GM23338 (cell line): ENCODE data around the gene DPEP2NB.

ENCODE experiments used
- CREB1 ChIP-seq: fragments of 250-450 bp; sonication (Bioruptor Pico); IDR thresholded peaks from 2 replicates; pipeline ENCODE4 v1.5.0; 2020; ENCODE audit warnings: low read depth, mild to moderate bottlenecking, moderate library complexity
- EZH2 ChIP-seq: fragments of 200-600 bp; sonication (generic); IDR thresholded peaks from one replicate; pipeline ENCODE4 v1.8.0; 2017; ENCODE audit warnings: antibody characterized with exemption, mild to moderate bottlenecking, low read depth; ENCODE audit not compliant: unreplicated experiment
- EZH2phosphoT487 ChIP-seq: fragments of 200-600 bp; sonication (generic); IDR thresholded peaks from one replicate; pipeline ENCODE4 v1.8.1; 2018; ENCODE audit warnings: antibody characterized with exemption; ENCODE audit not compliant: unreplicated experiment
- JUNB ChIP-seq: IDR thresholded peaks from one replicate; pipeline ENCODE4 v1.6.1; 2016; ENCODE audit warnings: antibody characterized with exemption; ENCODE audit not compliant: unreplicated experiment
- NANOG ChIP-seq: IDR thresholded peaks from 2 replicates; pipeline ENCODE4 v1.6.1; 2016; ENCODE audit warnings: antibody characterized with exemption, borderline replicate concordance
- POLR2AphosphoS5 ChIP-seq: IDR thresholded peaks from 2 replicates; pipeline ENCODE4 v1.6.1; 2016; ENCODE audit warnings: antibody characterized with exemption, low read depth
- STAT1 ChIP-seq: IDR thresholded peaks from one replicate; pipeline ENCODE4 v1.6.1; 2016; ENCODE audit warnings: antibody characterized with exemption; ENCODE audit not compliant: unreplicated experiment
- ZNF114 ChIP-seq: fragments of 250-450 bp; sonication (Bioruptor Pico); IDR thresholded peaks from 2 replicates; pipeline ENCODE4 v1.5.0; 2020; ENCODE audit warnings: mild to moderate bottlenecking, moderate library complexity
- ZNF331 ChIP-seq: fragments of 250-450 bp; sonication (Bioruptor Pico); IDR thresholded peaks from 2 replicates; pipeline ENCODE4 v1.5.0; 2020; ENCODE audit warnings: low read depth, mild to moderate bottlenecking, moderate library complexity
- TF ChIP-seq, protein P1 (sequence below), 2 experiments: fragments of 200-600 bp in 1 of 2; sonication (generic) in 1 of 2; conservative IDR thresholded peaks; 2 replicates each; pipeline versions ENCODE4 v1.5.1 to v1.6.1; 2016 to 2017; ENCODE audit warnings: antibody characterized with exemption in 2 of 2, low read depth in 2 of 2, mild to moderate bottlenecking in 2 of 2, moderate library complexity in 1 of 2
- TF ChIP-seq, protein P2 (sequence below): IDR thresholded peaks from 2 replicates; pipeline ENCODE4 v1.6.1; 2016; ENCODE audit warnings: antibody characterized with exemption
- TF ChIP-seq, protein P3 (sequence below): IDR thresholded peaks from one replicate; pipeline ENCODE4 v1.6.1; 2018; ENCODE audit warnings: antibody characterized with exemption; ENCODE audit not compliant: unreplicated experiment
- TF ChIP-seq, protein P4 (sequence below): fragments of 250-450 bp; sonication (Bioruptor Pico); IDR thresholded peaks from 2 replicates; pipeline ENCODE4 v1.5.0; 2020; ENCODE audit warnings: mild to moderate bottlenecking, moderate library complexity

DNA sequence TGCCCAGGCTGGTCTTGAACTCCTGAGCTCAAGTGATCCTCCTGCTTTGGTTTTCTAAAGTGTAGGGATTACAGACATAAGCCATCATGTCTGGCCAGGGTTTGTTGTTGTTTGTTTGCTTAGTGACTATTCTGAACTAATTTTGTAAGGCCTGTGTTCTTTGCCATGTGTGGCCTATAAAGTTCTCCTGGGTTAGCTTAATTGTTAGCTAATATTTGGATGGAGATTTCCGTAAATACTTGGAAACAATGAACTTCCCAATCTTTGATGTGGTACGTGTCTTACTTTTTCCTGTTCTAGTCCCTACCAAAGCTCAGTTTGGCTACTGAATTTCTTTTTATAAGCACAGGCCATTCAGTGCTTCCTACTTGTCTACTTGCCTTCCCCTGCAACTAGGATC is 32.3 kb upstream of the DPEP2NB start:
- TF ChIP-seq, protein P1, sequence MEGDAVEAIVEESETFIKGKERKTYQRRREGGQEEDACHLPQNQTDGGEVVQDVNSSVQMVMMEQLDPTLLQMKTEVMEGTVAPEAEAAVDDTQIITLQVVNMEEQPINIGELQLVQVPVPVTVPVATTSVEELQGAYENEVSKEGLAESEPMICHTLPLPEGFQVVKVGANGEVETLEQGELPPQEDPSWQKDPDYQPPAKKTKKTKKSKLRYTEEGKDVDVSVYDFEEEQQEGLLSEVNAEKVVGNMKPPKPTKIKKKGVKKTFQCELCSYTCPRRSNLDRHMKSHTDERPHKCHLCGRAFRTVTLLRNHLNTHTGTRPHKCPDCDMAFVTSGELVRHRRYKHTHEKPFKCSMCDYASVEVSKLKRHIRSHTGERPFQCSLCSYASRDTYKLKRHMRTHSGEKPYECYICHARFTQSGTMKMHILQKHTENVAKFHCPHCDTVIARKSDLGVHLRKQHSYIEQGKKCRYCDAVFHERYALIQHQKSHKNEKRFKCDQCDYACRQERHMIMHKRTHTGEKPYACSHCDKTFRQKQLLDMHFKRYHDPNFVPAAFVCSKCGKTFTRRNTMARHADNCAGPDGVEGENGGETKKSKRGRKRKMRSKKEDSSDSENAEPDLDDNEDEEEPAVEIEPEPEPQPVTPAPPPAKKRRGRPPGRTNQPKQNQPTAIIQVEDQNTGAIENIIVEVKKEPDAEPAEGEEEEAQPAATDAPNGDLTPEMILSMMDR (conservative IDR thresholded peaks at IDR 0.05; ENCODE audit: low read depth in 2 of 2), result no peak
- TF ChIP-seq EZH2phosphoT487 (no peak), POLR2AphosphoS5 (no peak), EZH2 (no peak), NANOG (no peak), CREB1 (CRISPR knock-in tag) (no peak), ZNF114 (no peak), ZNF331 (CRISPR knock-in tag) (no peak), JUNB (no peak), STAT1 (no peak)
- TF ChIP-seq, protein P2, sequence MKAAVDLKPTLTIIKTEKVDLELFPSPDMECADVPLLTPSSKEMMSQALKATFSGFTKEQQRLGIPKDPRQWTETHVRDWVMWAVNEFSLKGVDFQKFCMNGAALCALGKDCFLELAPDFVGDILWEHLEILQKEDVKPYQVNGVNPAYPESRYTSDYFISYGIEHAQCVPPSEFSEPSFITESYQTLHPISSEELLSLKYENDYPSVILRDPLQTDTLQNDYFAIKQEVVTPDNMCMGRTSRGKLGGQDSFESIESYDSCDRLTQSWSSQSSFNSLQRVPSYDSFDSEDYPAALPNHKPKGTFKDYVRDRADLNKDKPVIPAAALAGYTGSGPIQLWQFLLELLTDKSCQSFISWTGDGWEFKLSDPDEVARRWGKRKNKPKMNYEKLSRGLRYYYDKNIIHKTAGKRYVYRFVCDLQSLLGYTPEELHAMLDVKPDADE, result no peak
- TF ChIP-seq, protein P3, sequence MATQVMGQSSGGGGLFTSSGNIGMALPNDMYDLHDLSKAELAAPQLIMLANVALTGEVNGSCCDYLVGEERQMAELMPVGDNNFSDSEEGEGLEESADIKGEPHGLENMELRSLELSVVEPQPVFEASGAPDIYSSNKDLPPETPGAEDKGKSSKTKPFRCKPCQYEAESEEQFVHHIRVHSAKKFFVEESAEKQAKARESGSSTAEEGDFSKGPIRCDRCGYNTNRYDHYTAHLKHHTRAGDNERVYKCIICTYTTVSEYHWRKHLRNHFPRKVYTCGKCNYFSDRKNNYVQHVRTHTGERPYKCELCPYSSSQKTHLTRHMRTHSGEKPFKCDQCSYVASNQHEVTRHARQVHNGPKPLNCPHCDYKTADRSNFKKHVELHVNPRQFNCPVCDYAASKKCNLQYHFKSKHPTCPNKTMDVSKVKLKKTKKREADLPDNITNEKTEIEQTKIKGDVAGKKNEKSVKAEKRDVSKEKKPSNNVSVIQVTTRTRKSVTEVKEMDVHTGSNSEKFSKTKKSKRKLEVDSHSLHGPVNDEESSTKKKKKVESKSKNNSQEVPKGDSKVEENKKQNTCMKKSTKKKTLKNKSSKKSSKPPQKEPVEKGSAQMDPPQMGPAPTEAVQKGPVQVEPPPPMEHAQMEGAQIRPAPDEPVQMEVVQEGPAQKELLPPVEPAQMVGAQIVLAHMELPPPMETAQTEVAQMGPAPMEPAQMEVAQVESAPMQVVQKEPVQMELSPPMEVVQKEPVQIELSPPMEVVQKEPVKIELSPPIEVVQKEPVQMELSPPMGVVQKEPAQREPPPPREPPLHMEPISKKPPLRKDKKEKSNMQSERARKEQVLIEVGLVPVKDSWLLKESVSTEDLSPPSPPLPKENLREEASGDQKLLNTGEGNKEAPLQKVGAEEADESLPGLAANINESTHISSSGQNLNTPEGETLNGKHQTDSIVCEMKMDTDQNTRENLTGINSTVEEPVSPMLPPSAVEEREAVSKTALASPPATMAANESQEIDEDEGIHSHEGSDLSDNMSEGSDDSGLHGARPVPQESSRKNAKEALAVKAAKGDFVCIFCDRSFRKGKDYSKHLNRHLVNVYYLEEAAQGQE, result no peak
- TF ChIP-seq, protein P4, sequence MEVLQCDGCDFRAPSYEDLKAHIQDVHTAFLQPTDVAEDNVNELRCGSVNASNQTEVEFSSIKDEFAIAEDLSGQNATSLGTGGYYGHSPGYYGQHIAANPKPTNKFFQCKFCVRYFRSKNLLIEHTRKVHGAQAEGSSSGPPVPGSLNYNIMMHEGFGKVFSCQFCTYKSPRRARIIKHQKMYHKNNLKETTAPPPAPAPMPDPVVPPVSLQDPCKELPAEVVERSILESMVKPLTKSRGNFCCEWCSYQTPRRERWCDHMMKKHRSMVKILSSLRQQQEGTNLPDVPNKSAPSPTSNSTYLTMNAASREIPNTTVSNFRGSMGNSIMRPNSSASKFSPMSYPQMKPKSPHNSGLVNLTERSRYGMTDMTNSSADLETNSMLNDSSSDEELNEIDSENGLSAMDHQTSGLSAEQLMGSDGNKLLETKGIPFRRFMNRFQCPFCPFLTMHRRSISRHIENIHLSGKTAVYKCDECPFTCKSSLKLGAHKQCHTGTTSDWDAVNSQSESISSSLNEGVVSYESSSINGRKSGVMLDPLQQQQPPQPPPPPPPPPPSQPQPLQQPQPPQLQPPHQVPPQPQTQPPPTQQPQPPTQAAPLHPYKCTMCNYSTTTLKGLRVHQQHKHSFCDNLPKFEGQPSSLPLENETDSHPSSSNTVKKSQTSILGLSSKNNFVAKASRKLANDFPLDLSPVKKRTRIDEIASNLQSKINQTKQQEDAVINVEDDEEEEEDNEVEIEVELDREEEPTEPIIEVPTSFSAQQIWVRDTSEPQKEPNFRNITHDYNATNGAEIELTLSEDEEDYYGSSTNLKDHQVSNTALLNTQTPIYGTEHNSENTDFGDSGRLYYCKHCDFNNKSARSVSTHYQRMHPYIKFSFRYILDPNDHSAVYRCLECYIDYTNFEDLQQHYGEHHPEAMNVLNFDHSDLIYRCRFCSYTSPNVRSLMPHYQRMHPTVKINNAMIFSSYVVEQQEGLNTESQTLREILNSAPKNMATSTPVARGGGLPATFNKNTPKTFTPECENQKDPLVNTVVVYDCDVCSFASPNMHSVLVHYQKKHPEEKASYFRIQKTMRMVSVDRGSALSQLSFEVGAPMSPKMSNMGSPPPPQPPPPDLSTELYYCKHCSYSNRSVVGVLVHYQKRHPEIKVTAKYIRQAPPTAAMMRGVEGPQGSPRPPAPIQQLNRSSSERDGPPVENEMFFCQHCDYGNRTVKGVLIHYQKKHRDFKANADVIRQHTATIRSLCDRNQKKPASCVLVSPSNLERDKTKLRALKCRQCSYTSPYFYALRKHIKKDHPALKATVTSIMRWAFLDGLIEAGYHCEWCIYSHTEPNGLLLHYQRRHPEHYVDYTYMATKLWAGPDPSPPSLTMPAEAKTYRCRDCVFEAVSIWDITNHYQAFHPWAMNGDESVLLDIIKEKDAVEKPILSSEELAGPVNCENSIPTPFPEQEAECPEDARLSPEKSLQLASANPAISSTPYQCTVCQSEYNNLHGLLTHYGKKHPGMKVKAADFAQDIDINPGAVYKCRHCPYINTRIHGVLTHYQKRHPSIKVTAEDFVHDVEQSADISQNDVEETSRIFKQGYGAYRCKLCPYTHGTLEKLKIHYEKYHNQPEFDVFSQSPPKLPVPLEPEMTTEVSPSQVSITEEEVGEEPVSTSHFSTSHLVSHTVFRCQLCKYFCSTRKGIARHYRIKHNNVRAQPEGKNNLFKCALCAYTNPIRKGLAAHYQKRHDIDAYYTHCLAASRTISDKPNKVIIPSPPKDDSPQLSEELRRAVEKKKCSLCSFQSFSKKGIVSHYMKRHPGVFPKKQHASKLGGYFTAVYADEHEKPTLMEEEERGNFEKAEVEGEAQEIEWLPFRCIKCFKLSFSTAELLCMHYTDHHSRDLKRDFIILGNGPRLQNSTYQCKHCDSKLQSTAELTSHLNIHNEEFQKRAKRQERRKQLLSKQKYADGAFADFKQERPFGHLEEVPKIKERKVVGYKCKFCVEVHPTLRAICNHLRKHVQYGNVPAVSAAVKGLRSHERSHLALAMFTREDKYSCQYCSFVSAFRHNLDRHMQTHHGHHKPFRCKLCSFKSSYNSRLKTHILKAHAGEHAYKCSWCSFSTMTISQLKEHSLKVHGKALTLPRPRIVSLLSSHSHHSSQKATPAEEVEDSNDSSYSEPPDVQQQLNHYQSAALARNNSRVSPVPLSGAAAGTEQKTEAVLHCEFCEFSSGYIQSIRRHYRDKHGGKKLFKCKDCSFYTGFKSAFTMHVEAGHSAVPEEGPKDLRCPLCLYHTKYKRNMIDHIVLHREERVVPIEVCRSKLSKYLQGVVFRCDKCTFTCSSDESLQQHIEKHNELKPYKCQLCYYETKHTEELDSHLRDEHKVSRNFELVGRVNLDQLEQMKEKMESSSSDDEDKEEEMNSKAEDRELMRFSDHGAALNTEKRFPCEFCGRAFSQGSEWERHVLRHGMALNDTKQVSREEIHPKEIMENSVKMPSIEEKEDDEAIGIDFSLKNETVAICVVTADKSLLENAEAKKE (CRISPR knock-in tag), result no peak
